Spleen (tissue), 7 donors: ENCODE data around the gene EPSTI1.

Experiments used
- CTCF ChIP-seq, 11 experiments: fragments of 200-600 bp in 7 of 11; fragments of 450-650 bp in 4 of 11; sonication (generic) in 4 of 11; IDR thresholded peaks in 8 of 11; conservative IDR thresholded peaks in 3 of 11; 1 replicate in 7 of 11; 2 replicates in 4 of 11; pipeline versions ENCODE4 v1.4.0 to v1.8.0; 2016 to 2021; ENCODE audit warnings: antibody characterized with exemption in 11 of 11, inconsistent platforms in 4 of 11, mild to moderate bottlenecking in 1 of 11
- POLR2A ChIP-seq, 3 donors: fragments of 450-650 bp; IDR thresholded peaks; one replicate each; pipeline ENCODE4 v1.5.1; 2017; ENCODE audit warnings: antibody characterized with exemption in 3 of 3, mild to moderate bottlenecking in 1 of 3
- POLR2AphosphoS5 ChIP-seq, 3 donors: sonication (generic); formaldehyde crosslinking; IDR thresholded peaks; one replicate each; pipeline ENCODE4 v1.5.1; 2017; ENCODE audit warnings: antibody characterized with exemption in 3 of 3
- donor health status: DM: no; HTN: no; CAD: no; lungs with moderate emphysema.
- donor health status: DM: no; HTN: no; CAD: no.
- donor health status: DM: no; HTN: no; CAD: no.

- TF ChIP-seq CTCF (IDR thresholded peaks at IDR 0.05 in 8 of 11, conservative IDR thresholded peaks at IDR 0.05 in 3 of 11) (no peak), POLR2A (IDR thresholded peaks at IDR 0.05) (no peak), POLR2AphosphoS5 (IDR thresholded peaks at IDR 0.05) (no peak)
Measured at GRCh38 chr13:42977219-42977659, 14.8 kb downstream of the EPSTI1 start.
